Cerebellar cortex (tissue), 1 donor: ENCODE results near the gene FGGY.
A peak's percentile ranks its signal among the peaks of the same experiment; 100 is the strongest.
"Not testable (repeated sequence)": the region's sequence is repeated elsewhere in the genome, so short reads cannot be mapped to it uniquely, and the experiment has no call there.

Experiments used
- DNase-seq: peaks from one replicate; pipeline ENCODE4 v3.0.0-alpha.2; 2015; ENCODE audit warnings: low spot score

FGGY gene

DNA sequence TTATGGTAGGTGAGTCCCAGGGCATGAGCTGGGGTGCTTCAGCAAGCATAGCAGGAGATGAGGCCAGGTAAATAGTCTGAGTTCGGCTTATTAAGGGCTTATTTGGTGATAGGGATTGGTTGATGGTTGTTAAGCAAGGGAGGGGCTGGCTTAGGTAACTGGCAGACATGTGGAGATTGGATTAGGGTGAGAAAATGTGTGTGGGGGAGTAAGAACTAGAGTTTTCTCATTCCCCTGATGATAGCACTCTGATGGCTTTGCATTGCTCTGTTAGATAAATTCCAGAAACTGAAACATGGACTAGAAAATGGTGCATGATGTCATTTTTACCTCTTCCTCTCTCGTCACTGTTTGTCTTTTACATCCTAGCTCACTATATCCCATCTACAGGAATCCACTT is 53.6 kb downstream of the FGGY start:
- no peak for DNase-seq

GRCh38 chr1:59352065-59352464 is 55.2 kb downstream of the FGGY start:
- no peak for DNase-seq

GRCh38 chr1:59353453-59353852 is 56.6 kb downstream of the FGGY start:
- DNase-seq = no peak

DNA sequence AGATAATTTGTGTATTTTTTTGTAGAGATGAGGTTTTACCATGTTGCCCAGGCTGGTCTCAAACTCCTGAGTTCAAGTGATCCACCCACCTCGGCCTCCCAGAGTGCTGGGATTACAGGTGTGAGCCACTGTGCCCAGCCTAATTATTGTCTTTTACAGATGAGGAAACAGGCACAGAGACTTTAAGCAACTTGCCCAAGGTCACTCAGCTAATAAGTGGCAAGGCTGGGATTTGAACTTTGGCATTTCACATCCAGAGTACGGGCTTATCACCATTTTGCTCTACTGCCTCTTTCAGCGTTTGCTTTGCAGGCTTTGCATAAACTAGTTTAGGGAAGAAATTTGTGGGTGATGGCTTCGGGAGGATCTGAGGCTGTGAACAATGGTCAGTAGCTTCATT is 57.3 kb downstream of the FGGY start:
- not testable (repeated sequence) for DNase-seq

DNA sequence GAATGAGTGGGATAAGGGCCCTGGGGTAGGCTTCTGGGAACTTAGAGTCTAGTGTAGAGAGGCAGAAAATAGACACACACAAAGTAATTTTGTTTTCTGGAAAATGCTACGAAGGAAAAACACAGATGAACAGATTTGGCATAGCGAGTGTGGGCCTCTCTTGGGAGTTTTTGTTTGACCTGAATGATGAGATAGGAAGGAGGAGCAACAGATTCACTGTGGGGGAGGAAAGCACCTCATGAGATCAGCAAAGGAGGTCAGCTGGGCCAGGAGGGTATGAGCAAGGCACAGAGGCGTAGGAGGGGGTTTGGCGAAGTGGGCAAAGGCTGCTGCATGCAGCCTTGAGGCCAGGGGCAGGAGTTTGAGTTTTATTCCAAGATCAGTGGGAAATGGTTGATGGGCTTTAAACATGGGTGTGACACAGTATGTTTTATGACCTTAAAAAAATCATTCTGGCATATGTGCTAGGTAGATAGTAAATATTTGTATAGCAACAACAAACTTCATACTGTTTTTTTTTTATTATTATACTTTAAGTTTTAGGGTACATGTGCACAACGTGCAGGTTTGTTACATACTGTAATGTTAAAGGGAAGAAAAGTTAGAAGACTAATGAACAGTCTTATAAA is 57.9 kb downstream of the FGGY start:
- DNase-seq = peak; percentile 42

DNA sequence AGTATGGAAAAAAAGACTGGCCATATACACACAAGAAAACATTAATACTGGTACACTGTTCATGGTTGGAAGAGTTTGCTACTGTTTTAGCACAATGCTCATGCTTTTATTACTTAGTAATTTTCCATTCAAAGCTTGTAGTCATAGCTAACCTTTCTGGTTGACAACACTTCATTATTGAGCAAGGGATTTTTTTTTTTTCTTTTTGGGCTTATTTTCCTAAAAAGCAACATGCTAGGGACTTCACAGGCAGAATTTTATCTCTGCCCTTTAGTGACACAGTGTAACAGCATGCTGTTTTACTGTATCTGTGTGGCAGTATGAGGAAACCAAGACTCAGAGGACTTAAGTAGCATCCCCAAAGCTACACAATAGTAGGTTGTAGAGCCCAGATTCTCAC is 58.5 kb downstream of the FGGY start:
- no peak for DNase-seq

- no peak for DNase-seq
Observed at GRCh38 chr1:59356627-59357026, 59.7 kb downstream of the FGGY start.

GRCh38 chr1:59357645-59358320 is 60.9 kb downstream of the FGGY start:
- DNase-seq = no peak

GRCh38 chr1:59359325-59359724 is 62.4 kb downstream of the FGGY start:
- no peak for DNase-seq

- DNase-seq = no peak
Observed at GRCh38 chr1:59360170-59360569, 63.3 kb downstream of the FGGY start.

- no peak for DNase-seq
Observed at GRCh38 chr1:59360729-59361128, 63.8 kb downstream of the FGGY start.

- no peak for DNase-seq
Observed at GRCh38 chr1:59361766-59362165, 64.9 kb downstream of the FGGY start.

DNA sequence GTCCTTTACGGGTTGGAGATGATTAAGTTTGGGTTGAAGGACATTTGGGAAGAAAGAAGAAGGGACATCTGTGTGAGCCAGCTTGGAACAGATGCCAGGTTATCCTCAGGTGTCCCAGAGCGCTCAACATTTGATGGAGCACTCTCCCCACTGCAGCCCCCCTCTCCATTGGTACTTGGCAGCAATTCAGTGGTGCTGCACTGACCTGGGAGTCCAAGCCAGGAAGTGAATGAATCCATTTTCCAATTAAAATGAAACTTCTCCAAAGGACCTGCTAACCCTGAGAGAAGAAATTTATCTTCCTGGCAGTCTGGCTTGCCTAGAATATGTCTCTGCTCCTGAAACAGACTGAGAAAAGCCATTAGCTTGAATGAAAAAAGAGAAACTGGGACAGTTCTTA is 67.1 kb downstream of the FGGY start:
- DNase-seq = no peak

DNA sequence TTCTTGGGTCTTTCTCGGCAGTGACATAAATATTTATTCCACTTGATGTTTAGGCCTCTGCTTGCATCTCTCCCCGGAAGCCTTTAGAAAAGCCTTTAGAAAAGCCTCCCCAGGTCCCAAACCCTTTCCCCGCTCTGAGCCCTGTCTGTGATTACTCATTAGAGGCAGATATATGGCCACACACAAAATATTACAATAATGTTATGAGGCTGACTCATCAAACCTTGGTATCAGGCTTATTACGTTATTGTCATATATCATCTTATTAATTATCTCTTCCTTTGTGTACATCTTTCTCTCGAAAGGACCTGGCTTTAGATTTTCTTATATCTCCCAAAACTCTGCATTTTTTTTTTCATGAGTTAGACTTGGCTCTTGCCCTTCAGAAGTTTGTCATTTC is 69.5 kb downstream of the FGGY start:
- no peak for DNase-seq

DNA sequence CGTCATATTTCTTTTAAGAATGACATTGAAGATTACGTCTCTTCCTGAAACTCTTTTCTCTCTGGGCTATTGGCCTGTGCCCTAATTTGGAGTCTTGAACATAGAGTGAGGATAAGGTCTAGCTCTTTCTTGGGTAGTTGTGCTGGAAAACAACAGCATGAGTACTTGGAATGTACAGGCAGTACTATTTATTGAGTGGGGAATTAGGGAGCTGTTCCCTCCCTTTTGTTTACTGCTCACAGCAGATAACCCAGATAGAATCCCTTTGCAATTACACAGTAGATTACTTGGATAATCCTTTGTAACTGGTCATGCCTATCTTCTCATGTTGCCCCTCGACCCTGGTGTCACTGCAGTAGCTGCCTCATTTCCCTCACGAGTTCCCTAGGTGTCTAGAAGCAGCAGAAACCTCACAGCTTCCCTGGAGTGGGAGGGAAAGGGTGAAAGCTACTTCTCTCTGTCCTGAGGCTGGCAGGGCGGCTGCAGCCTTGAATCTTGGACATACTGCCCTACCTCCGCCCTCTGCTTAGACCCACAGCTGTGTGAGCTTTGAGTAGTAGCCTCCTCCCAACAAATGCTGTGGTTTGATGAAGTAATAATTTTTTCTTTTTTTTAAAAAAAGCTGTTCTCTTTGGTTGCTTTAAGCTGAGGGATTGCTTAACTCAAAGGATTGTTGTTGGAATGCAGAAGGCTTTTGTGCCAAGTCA is 70.6 kb downstream of the FGGY start:
- no peak for DNase-seq

GRCh38 chr1:59368008-59368670 is 71.2 kb downstream of the FGGY start:
- DNase-seq = no peak

DNA sequence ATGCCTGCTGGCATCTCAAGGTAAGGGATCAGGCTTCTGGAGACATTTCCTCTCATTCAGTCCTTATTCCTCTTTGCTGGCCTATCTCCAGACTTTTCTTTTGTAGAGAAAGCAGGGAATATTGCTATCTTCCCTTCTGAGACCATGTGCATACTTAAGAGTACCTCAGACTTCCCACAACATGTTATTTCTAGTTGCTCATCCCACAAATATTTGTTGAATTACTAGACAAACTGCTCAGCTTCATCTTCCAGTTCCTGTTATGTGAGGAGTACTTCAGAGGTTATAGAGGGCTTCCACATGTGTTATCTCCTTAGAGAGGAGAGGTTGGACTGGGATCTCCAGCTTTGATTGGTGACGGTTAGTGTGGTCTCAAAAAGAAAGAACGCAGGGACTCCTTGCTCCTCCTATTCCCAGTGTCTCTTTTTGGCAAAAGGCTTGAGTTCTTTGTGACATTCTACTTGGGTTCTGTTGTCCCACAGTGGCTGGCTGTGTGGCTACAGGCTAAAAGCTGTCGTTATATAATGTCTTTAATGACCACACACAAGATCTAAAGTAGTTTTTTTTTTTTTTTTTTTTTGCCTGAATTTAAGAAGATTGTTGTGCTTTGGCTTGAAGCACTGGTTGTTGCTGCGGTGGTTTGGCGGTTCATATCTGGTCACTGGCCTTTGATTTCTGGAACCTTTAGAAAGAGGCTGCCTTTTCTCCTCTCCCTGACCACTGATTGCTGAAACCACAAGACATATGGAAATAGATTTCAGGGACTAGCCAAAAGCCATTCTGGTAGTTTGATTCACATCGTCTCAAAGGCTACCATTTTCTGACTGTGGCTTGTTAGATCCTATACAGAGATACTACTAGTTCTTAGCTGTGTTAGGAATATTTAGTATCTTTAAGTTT is 78.7 kb downstream of the FGGY start:
- no peak for DNase-seq

- DNase-seq = no peak
Observed at GRCh38 chr1:59377350-59377904, 80.5 kb downstream of the FGGY start.

DNA sequence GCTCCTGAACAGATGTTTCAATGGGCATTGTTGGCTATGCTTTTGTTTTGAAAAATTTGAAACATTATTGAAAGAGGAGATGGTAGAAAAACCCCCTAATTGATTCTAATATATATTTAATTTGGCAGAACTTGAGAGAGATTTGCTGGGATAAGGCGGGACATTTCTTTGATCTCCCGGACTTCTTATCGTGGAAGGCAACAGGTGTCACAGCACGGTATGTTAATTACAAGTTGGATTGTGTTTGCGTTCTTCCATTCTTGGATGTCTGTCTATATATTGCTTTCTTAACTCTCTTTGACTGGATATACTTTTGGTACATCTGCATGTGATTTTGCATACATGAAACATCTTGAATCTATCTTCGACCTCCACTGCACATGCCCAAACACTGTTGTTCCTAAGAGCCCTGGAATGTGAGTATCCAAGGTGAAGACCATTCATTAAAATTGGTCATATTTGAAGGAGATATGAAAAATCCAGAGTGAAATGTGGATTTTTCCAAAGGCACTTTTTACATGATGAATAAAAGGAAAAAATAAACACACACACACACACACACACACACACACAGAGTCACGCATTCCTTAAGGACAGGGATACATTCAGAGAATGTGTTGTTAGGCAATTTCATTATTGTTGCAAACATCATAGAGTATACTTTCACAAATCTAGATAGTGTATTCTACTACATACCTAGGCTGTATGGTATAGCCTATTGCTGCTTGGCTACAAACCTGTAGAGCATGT is 81.9 kb downstream of the FGGY start:
- no peak for DNase-seq

GRCh38 chr1:59379371-59379728 is 82.5 kb downstream of the FGGY start:
- no peak for DNase-seq

DNA sequence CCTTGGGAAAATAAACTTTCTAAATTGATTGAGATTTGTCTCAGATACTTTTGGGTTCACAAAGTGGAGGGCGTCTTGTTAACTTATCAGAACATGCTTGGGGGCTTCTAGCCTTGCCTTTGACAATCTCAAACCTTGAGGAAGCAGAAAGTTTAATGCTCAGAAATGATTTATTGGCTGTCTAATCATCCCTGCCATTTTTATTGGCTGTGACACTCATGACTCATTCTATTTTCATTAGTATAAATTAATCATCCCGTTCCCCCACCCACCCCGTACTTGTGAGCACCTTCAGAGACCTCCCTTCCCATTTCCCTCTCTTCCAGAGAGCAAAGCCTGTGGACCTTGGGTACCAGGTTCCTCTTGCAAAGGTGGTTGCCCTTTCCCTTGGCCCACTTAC is 87.1 kb downstream of the FGGY start:
- DNase-seq = no peak
